CD4-positive, alpha-beta T cell (primary cell): ENCODE measurements around the gene TMEM181. TPM values are rescaled to one million over a fixed set of nuclear protein-coding genes. Genes with fewer than 3 reads are reported as not detected.

Experiments
- ATAC-seq: fragments of 200-7000 bp; cut with Tn5 transposase; one replicate; pipeline ENCODE4 v1.10.0; 2022; ENCODE audit warnings: mild to moderate bottlenecking; ENCODE audit not compliant: poor library complexity
- CTCF ChIA-PET: fragments of 350-600 bp; sonication (Branson Sonifier 250); formaldehyde crosslinking; loops from one replicate; lab custom pipeline; 2021; ENCODE audit warnings: antibody characterized with exemption, inconsistent platforms; lab: Charles Lee
- POLR2A ChIA-PET: fragments of 350-600 bp; sonication (Branson Sonifier 250); formaldehyde crosslinking; loops from one replicate; lab custom pipeline; 2021; ENCODE audit warnings: antibody characterized with exemption, inconsistent platforms; lab: Charles Lee
- DNase-seq, 14 experiments: peaks; one replicate each; pipeline ENCODE4 v3.0.0-alpha.2; 2013 to 2020; ENCODE audit warnings: mixed read lengths in 2 of 14
- H3K27ac ChIP-seq, 2 donors: one replicate each; pipeline versions ENCODE4 v1.5.1 to v1.7.0; 2013; ENCODE audit warnings: low read length in 2 of 2, low read depth in 1 of 2, mild to moderate bottlenecking in 1 of 2
- H3K27me3 ChIP-seq, 2 experiments: 1 replicate in 1 of 2; 2 replicates in 1 of 2; pipeline versions ENCODE4 v1.6.1 to v1.7.0; 2013; ENCODE audit warnings: low read length in 2 of 2, control low read depth in 1 of 2, mild to moderate bottlenecking in 1 of 2, moderate library complexity in 1 of 2; ENCODE audit not compliant: insufficient read depth in 2 of 2, control insufficient read depth in 1 of 2
- H3K36me3 ChIP-seq: one replicate; pipeline ENCODE4 v1.6.1; 2013; ENCODE audit warnings: low read length, control low read depth; ENCODE audit not compliant: insufficient read depth
- H3K4me1 ChIP-seq: one replicate; pipeline ENCODE4 v1.6.1; 2013; ENCODE audit warnings: low read length, control low read depth; ENCODE audit not compliant: insufficient read depth
- H3K4me3 ChIP-seq: one replicate; pipeline ENCODE4 v1.5.1; 2013; ENCODE audit warnings: mild to moderate bottlenecking, low read length, moderate library complexity
- H3K9me3 ChIP-seq, 2 experiments: 1 replicate in 1 of 2; 2 replicates in 1 of 2; pipeline versions ENCODE4 v1.6.1 to v1.7.0; 2013; ENCODE audit warnings: low read length in 2 of 2, mild to moderate bottlenecking in 2 of 2, control low read depth in 1 of 2, moderate library complexity in 1 of 2; ENCODE audit not compliant: control insufficient read depth in 1 of 2, insufficient read depth in 1 of 2
- H3K27ac Mint-ChIP-seq: one replicate; pipeline ENCODE4 v1.8.0; 2020; ENCODE audit warnings: mixed read lengths
- H3K27me3 Mint-ChIP-seq: one replicate; pipeline ENCODE4 v1.8.0; 2021; ENCODE audit warnings: mixed read lengths
- H3K36me3 Mint-ChIP-seq: one replicate; pipeline ENCODE4 v1.8.0; 2021; ENCODE audit warnings: low read depth, mixed read lengths
- H3K4me1 Mint-ChIP-seq: one replicate; pipeline ENCODE4 v1.8.0; 2021; ENCODE audit warnings: low read depth, mixed read lengths
- H3K4me3 Mint-ChIP-seq: one replicate; pipeline ENCODE4 v1.8.0; 2020; ENCODE audit warnings: mild to moderate bottlenecking, mixed read lengths
- H3K9me3 Mint-ChIP-seq: one replicate; pipeline ENCODE4 v1.8.0; 2020; ENCODE audit warnings: mixed read lengths
- CTCF ChIP-seq: fragments of 200-600 bp; IDR thresholded peaks from one replicate; pipeline ENCODE4 v1.8.0; 2022; ENCODE audit warnings: antibody characterized with exemption, mild to moderate bottlenecking
- intact Hi-C, 2 experiments: fragments of 100-400 bp; cut with DNase I in 1 of 2; cut with micrococcal nuclease in 1 of 2; formaldehyde crosslinking; loops; one replicate each; pipeline versions ENCODE4 v1.15.1 to v1.9.0; 2023 to 2025; cut with DNase I, micrococcal nuclease
- total RNA-seq, 174 experiments: library from RNA in 2 of 174; stranded (reverse) in 2 of 174; gene quantifications; one replicate each; pipeline ENCODE4 v1.2.3 and lab custom pipeline; 2021 to 2026

Gene TMEM181
- total RNA-seq, 2 experiments from 2014 or later: 10.2 to 10.9 TPM

GRCh38 chr6:158680015-158680414 lies 120.1 kb downstream of the TMEM181 start:
- Histone ChIP-seq H3K36me3 (peaks cover 22% of the 10 kb centered on the region), H3K27me3 (no peaks in the 10 kb centered on the region), H3K4me3 (no peak overlapping the region), H3K9me3 (no peaks in the 10 kb centered on the region), H3K27ac (no peak overlapping the region), H3K4me1 (peaks cover 8% of the 10 kb centered on the region)
- Mint-ChIP-seq H3K27ac (no peak overlapping the region), H3K9me3 (no peaks in the 10 kb centered on the region), H3K4me1 (peaks cover 17% of the 10 kb centered on the region), H3K27me3 (no peaks in the 10 kb centered on the region), H3K4me3 (no peak overlapping the region), H3K36me3 (peaks cover 78% of the 10 kb centered on the region)
- DNase-seq (no peak), ATAC-seq (no peak)
- intact Hi-C loops: loop anchor here in 1 of 2 experiments (2.0 kb wide), 1 partner anchor 15 kb away; no protein-coding TSS in a partner anchor
- no peak for TF ChIP-seq CTCF
- ChIA-PET CTCF (no interaction called here), POLR2A (no interaction called here)

GRCh38 chr6:158680481-158680880 lies 120.6 kb downstream of the TMEM181 start:
- Mint-ChIP-seq H3K9me3 (no peaks in the 10 kb centered on the region), H3K27ac (no peak overlapping the region), H3K27me3 (no peaks in the 10 kb centered on the region), H3K4me1 (peaks cover 18% of the 10 kb centered on the region), H3K36me3 (peaks cover 74% of the 10 kb centered on the region), H3K4me3 (no peak overlapping the region)
- H3K36me3 ChIP-seq: peaks cover 19% of the 10 kb centered on the region
- intact Hi-C loops: loop anchor here in 1 of 2 experiments (2.0 kb wide), 1 partner anchor 16 kb away; no protein-coding TSS in a partner anchor
- H3K27me3 ChIP-seq: no peaks in the 10 kb centered on the region
- no peak overlapping the region for H3K27ac ChIP-seq
- DNase-seq: no peak
- ChIA-PET CTCF (interaction anchor here (0.7 kb wide), 1 partner anchor 22 kb away, joined by 3 read pairs; no protein-coding TSS in a partner anchor), POLR2A (no interaction called here)
- no peak for TF ChIP-seq CTCF
- peaks cover 12% of the 10 kb centered on the region for H3K4me1 ChIP-seq
- no peak overlapping the region for H3K4me3 ChIP-seq
- H3K9me3 ChIP-seq: no peaks in the 10 kb centered on the region
- ATAC-seq: no peak

GRCh38 chr6:158684311-158684710 lies 124.4 kb downstream of the TMEM181 start:
- Mint-ChIP-seq H3K36me3 (peaks cover 71% of the 10 kb centered on the region), H3K9me3 (no peaks in the 10 kb centered on the region), H3K4me1 (peaks cover 48% of the 10 kb centered on the region), H3K27me3 (no peaks in the 10 kb centered on the region), H3K27ac (peak overlapping the region; percentile 7), H3K4me3 (no peak overlapping the region)
- no peak for TF ChIP-seq CTCF
- no peaks in the 10 kb centered on the region for H3K27me3 ChIP-seq
- H3K36me3 ChIP-seq: peaks cover 19% of the 10 kb centered on the region
- peak in 4 of 14 experiments; percentile 34 to 54 (median 47) for DNase-seq
- no peak overlapping the region for H3K27ac ChIP-seq
- ChIA-PET POLR2A (interaction anchor here (0.9 kb wide), 1 partner anchor 22 kb away, joined by 3 read pairs; no protein-coding TSS in a partner anchor), CTCF (interaction anchor here (0.7 to 1.2 kb wide), 2 partner anchors 121 to 185 kb away, joined by 4 read pairs; no protein-coding TSS in a partner anchor)
- intact Hi-C loops: no loop called here
- H3K4me1 ChIP-seq: peaks cover 41% of the 10 kb centered on the region
- no peaks in the 10 kb centered on the region for H3K9me3 ChIP-seq
- no peak for ATAC-seq
- no peak overlapping the region for H3K4me3 ChIP-seq
